OCI-LY3 (cell line): Measurements from ENCODE around the gene OPRL1.

Source experiments
- H2AFZ ChIP-seq: fragments of 200-600, 300-600 bp; shearing (Covaris generic); 2 replicates; pipeline ENCODE4 v1.6.0; 2014; ENCODE audit warnings: antibody characterized with exemption, low read depth, low read length
- H3K27ac ChIP-seq: fragments of 200-600, 300-600 bp; sonication (generic); 2 replicates; pipeline ENCODE4 v1.5.1; 2014; ENCODE audit warnings: mild to moderate bottlenecking, low read length, moderate library complexity, mixed read lengths
- H3K27me3 ChIP-seq: fragments of 200-600, 300-600 bp; sonication (generic); 2 replicates; pipeline ENCODE4 v1.6.1; 2014; ENCODE audit warnings: low read depth, low read length, mixed read lengths
- H3K36me3 ChIP-seq: fragments of 200-600, 300-600 bp; sonication (generic); replicated peaks from 2 replicates; pipeline ENCODE3; 2014; ENCODE audit warnings: low read depth, low read length, mixed read lengths
- H3K4me1 ChIP-seq: fragments of 300-600, 200-600 bp; sonication (generic); 2 replicates; pipeline ENCODE4 v1.6.1; 2014; ENCODE audit warnings: low read length, mixed read lengths
- H3K4me2 ChIP-seq: fragments of 200-600, 300-600 bp; sonication (generic); 2 replicates; pipeline ENCODE4 v1.6.1; 2014; ENCODE audit warnings: low read length, mixed read lengths
- H3K4me3 ChIP-seq: fragments of 300-600, 200-600 bp; sonication (generic); 2 replicates; pipeline ENCODE4 v1.5.1; 2014; ENCODE audit warnings: antibody characterized with exemption, mild to moderate bottlenecking, low read length, moderate library complexity
- H3K79me2 ChIP-seq: fragments of 300-600, 200-600 bp; shearing (Covaris generic); 2 replicates; pipeline ENCODE4 v1.6.1; 2014; ENCODE audit warnings: mild to moderate bottlenecking, low read length, mixed read lengths
- H3K9ac ChIP-seq: fragments of 300-600, 200-600 bp; shearing (Covaris generic); 2 replicates; pipeline ENCODE4 v1.6.0; 2014; ENCODE audit warnings: mild to moderate bottlenecking, low read length, moderate library complexity
- H3K9me3 ChIP-seq: fragments of 200-600, 300-600 bp; shearing (Covaris generic); 2 replicates; pipeline ENCODE4 v1.6.1; 2014; ENCODE audit warnings: low read length, mixed read lengths; ENCODE audit not compliant: insufficient read depth
- H4K20me1 ChIP-seq: fragments of 200-600, 300-600 bp; sonication (generic); 2 replicates; pipeline ENCODE4 v1.6.1; 2016; ENCODE audit warnings: low read length, mixed read lengths; ENCODE audit not compliant: insufficient read depth
- EZH2phosphoT487 ChIP-seq: fragments of 200-600 bp; shearing (Covaris generic); IDR thresholded peaks from 2 replicates; pipeline ENCODE4 v1.6.1; 2018; ENCODE audit warnings: antibody characterized with exemption, mixed run types, low read depth
- TF ChIP-seq, protein P1 (sequence below): fragments of 200-600, 300-600 bp; sonication (generic); IDR thresholded peaks from 2 replicates; pipeline ENCODE4 v1.5.1; 2014; ENCODE audit warnings: antibody characterized with exemption, low read length, low read depth

The OPRL1 gene

GRCh38 chr20:64146936-64147477 is 67.1 kb downstream of the OPRL1 start:
- Histone ChIP-seq H4K20me1 (no peaks in the 10 kb centered on the region), H3K27me3 (peaks cover 6% of the 10 kb centered on the region), H3K79me2 (no peaks in the 10 kb centered on the region), H3K4me3 (no peak overlapping the region), H3K4me1 (no peaks in the 10 kb centered on the region), H3K4me2 (no peak overlapping the region), H3K36me3 (no peaks in the 10 kb centered on the region), H3K9ac (no peak overlapping the region), H2AFZ (no peak overlapping the region), H3K27ac (no peak overlapping the region), H3K9me3 (no peaks in the 10 kb centered on the region)
- TF ChIP-seq EZH2phosphoT487, result no peak
- TF ChIP-seq, protein P1, sequence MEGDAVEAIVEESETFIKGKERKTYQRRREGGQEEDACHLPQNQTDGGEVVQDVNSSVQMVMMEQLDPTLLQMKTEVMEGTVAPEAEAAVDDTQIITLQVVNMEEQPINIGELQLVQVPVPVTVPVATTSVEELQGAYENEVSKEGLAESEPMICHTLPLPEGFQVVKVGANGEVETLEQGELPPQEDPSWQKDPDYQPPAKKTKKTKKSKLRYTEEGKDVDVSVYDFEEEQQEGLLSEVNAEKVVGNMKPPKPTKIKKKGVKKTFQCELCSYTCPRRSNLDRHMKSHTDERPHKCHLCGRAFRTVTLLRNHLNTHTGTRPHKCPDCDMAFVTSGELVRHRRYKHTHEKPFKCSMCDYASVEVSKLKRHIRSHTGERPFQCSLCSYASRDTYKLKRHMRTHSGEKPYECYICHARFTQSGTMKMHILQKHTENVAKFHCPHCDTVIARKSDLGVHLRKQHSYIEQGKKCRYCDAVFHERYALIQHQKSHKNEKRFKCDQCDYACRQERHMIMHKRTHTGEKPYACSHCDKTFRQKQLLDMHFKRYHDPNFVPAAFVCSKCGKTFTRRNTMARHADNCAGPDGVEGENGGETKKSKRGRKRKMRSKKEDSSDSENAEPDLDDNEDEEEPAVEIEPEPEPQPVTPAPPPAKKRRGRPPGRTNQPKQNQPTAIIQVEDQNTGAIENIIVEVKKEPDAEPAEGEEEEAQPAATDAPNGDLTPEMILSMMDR, result no peak

- Histone ChIP-seq H3K27me3 (peaks cover 6% of the 10 kb centered on the region), H3K4me1 (no peaks in the 10 kb centered on the region), H3K9me3 (no peaks in the 10 kb centered on the region), H3K36me3 (no peaks in the 10 kb centered on the region), H3K27ac (no peak overlapping the region), H3K79me2 (no peaks in the 10 kb centered on the region), H3K4me2 (no peak overlapping the region), H3K4me3 (no peak overlapping the region), H3K9ac (no peak overlapping the region), H4K20me1 (no peaks in the 10 kb centered on the region), H2AFZ (no peak overlapping the region)
- no peak for TF ChIP-seq EZH2phosphoT487
- TF ChIP-seq, protein P1, result no peak
Measured at GRCh38 chr20:64148581-64148980, 68.7 kb downstream of the OPRL1 start.

DNA sequence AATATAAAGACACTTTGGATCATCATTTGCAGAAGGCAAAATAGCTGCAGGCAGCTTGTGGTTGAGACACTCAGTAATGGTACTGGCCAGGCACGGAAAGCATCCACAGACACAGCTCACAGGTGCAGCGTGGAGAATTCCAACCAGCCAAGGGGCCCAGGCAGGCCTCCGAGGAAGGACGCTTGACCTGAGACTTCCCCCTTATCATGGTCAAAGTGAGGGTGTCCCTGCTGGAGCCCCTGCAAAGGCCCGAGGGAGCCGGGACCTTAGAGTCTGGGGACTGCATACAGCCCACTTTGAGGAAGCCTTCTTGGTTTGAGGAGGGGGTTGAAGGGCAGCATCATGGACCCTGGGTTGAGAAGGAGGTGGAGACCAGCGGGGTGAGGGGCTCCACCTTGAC is 69.3 kb downstream of the OPRL1 start:
- Histone ChIP-seq H3K9me3 (no peaks in the 10 kb centered on the region), H3K4me1 (no peaks in the 10 kb centered on the region), H3K4me2 (no peak overlapping the region), H3K27ac (no peak overlapping the region), H3K27me3 (peaks cover 6% of the 10 kb centered on the region), H3K79me2 (no peaks in the 10 kb centered on the region), H4K20me1 (no peaks in the 10 kb centered on the region), H3K9ac (no peak overlapping the region), H2AFZ (no peak overlapping the region), H3K36me3 (no peaks in the 10 kb centered on the region), H3K4me3 (no peak overlapping the region)
- TF ChIP-seq EZH2phosphoT487, result no peak
- TF ChIP-seq, protein P1, result no peak

- no peak overlapping the region for H3K9ac ChIP-seq
- no peak overlapping the region for H3K4me3 ChIP-seq
- no peaks in the 10 kb centered on the region for H3K4me1 ChIP-seq
- H3K9me3 ChIP-seq, result no peaks in the 10 kb centered on the region
- TF ChIP-seq, protein P1, result no peak
- TF ChIP-seq EZH2phosphoT487, result no peak
- H3K79me2 ChIP-seq, result no peaks in the 10 kb centered on the region
- H3K4me2 ChIP-seq, result no peak overlapping the region
- no peaks in the 10 kb centered on the region for H3K36me3 ChIP-seq
- H3K27ac ChIP-seq, result no peak overlapping the region
- H4K20me1 ChIP-seq, result no peaks in the 10 kb centered on the region
- H3K27me3 ChIP-seq, result peaks cover 6% of the 10 kb centered on the region
- no peak overlapping the region for H2AFZ ChIP-seq
Measured at GRCh38 chr20:64149809-64150560, 70.1 kb downstream of the OPRL1 start.
